HCEC 1CT (cell line): Measurements from ENCODE around the gene TRUB2.
"Not testable (repeated sequence)": the region's sequence is repeated elsewhere in the genome, so short reads cannot be mapped to it uniquely, and the experiment has no call there.

ENCODE experiments used
- DNase-seq: peaks from one replicate; pipeline ENCODE4 v3.0.0-alpha.2; 2017

The TRUB2 gene

GRCh38 chr9:128340691-128341434, 18.6 kb upstream of the TRUB2 start:
- DNase-seq, result no peak

GRCh38 chr9:128339761-128340690, 17.8 kb upstream of the TRUB2 start, which contains the start of gene SLC27A4:
Gene SLC27A4 (plus strand): TSS chr9:128340527. CDS start chr9:128343133, 2,606 bp downstream.
- peak; percentile 83 for DNase-seq

GRCh38 chr9:128338852-128339614, 16.8 kb upstream of the TRUB2 start:
- not testable (repeated sequence) for DNase-seq

- no peak for DNase-seq
Observed at GRCh38 chr9:128337936-128338335, 15.7 kb upstream of the TRUB2 start.

GRCh38 chr9:128335914-128336313, 13.7 kb upstream of the TRUB2 start:
- DNase-seq, result no peak

- DNase-seq, result no peak
Observed at GRCh38 chr9:128335161-128335560, 12.9 kb upstream of the TRUB2 start.

- no peak for DNase-seq
Observed at GRCh38 chr9:128333451-128333869, 11.2 kb upstream of the TRUB2 start.

GRCh38 chr9:128325629-128326028, 3.4 kb upstream of the TRUB2 start:
- no peak for DNase-seq

GRCh38 chr9:128324401-128324800, 2.2 kb upstream of the TRUB2 start:
- no peak for DNase-seq

GRCh38 chr9:128323791-128324190, 1.5 kb upstream of the TRUB2 start:
- no peak for DNase-seq

GRCh38 chr9:128323212-128323730, 1.0 kb upstream of the TRUB2 start:
- DNase-seq, result peak; percentile 44

- no peak for DNase-seq
Observed at GRCh38 chr9:128321879-128322403, 306 bp downstream of the TRUB2 start.

- no peak for DNase-seq
Observed at GRCh38 chr9:128321343-128321742, 904 bp downstream of the TRUB2 start.

GRCh38 chr9:128317629-128318028, 4.6 kb downstream of the TRUB2 start:
- no peak for DNase-seq

GRCh38 chr9:128316421-128316820, 5.8 kb downstream of the TRUB2 start:
- no peak for DNase-seq

GRCh38 chr9:128314697-128315096, 7.5 kb downstream of the TRUB2 start:
- DNase-seq, result no peak

GRCh38 chr9:128310461-128310860, 11.8 kb downstream of the TRUB2 start:
- DNase-seq, result no peak

- no peak for DNase-seq
Observed at GRCh38 chr9:128309551-128309950, 12.7 kb downstream of the TRUB2 start.

GRCh38 chr9:128304971-128305288, 17.3 kb downstream of the TRUB2 start:
- no peak for DNase-seq

GRCh38 chr9:128304136-128304970, 17.9 kb downstream of the TRUB2 start:
- DNase-seq, result no peak
